H1 (cell line): ENCODE data around the gene GABRR3. TPM values are rescaled to one million over a fixed set of nuclear protein-coding genes. Genes with fewer than 3 reads are reported as not detected.

Experiments
- RAD21 ChIP-seq, 2 experiments: IDR thresholded peaks in 1 of 2; conservative IDR thresholded peaks in 1 of 2; 2 replicates each; pipeline ENCODE4 v1.6.1; 2011; ENCODE audit warnings: low read depth in 2 of 2, low read length in 2 of 2, improper control_type of control experiment in 1 of 2, inconsistent platforms in 1 of 2, mild to moderate bottlenecking in 1 of 2, moderate library complexity in 1 of 2
- TEAD4 ChIP-seq: IDR thresholded peaks from 2 replicates; pipeline ENCODE4 v1.6.1; 2012; ENCODE audit warnings: low read depth, low read length, inconsistent platforms, mixed read lengths
- polyA plus RNA-seq, 7 experiments: library from polyadenylated mRNA; depleted of rRNA in 3 of 7; stranded (reverse) in 5 of 7; unstranded in 2 of 7; fragments of >200 nt in 5 of 7; fragments of 200-250 nt in 2 of 7; gene quantifications; 1 replicate in 5 of 7; 2 replicates in 1 of 7; 4 replicates in 1 of 7; pipeline versions ENCODE4 v1.2.1 to v1.2.3, GENCODE V29; 2011 to 2013; ENCODE audit warnings: missing spikeins in 2 of 7, mixed read lengths in 2 of 7
- total RNA-seq: library from RNA; stranded (reverse); fragmentation: NEBNext Ultra II Directional; extraction: Animal tissue kit (Norgen Biotek cat#: 25700); gene quantifications from 2 replicates; pipeline ENCODE4 v1.2.1, GENCODE V29; 2021

The GABRR3 gene
- total and polyA plus RNA-seq, 2 of the 8 experiments (the other 6 are each of a cell fraction or from before 2014, with no cell fraction given) = not detected

DNA sequence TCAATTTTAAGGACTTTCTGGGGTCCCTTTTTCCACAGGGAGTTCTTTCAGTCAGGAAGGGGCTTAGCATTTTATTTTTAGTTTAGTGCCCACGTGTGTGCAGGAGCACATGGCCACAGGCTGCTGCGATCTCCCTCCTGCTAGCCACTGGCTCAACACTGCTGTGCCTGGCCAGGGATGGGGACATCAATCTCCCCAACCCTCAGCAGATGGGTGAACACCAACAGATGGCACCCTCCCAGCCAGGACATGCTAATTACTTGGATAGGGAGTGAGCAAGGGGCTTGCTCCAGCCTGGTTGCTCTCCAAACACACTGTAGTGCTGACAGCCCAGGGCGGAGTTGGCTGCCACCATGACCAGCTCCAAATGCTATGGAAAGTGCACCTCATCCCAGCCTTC is 55.5 kb downstream of the GABRR3 start (continued):
- peak in 1 of 2 experiments; percentile 9; a peak in 1 of 4 replicates for TF ChIP-seq RAD21 (IDR thresholded peaks at IDR 0.05 in 1 of 2, conservative IDR thresholded peaks at IDR 0.05 in 1 of 2; ENCODE audit: low read depth in 2 of 2, low read length in 2 of 2)
- TF ChIP-seq TEAD4 = no peak
